ENCODE data around the gene RCC2.

The RCC2 gene

DNA sequence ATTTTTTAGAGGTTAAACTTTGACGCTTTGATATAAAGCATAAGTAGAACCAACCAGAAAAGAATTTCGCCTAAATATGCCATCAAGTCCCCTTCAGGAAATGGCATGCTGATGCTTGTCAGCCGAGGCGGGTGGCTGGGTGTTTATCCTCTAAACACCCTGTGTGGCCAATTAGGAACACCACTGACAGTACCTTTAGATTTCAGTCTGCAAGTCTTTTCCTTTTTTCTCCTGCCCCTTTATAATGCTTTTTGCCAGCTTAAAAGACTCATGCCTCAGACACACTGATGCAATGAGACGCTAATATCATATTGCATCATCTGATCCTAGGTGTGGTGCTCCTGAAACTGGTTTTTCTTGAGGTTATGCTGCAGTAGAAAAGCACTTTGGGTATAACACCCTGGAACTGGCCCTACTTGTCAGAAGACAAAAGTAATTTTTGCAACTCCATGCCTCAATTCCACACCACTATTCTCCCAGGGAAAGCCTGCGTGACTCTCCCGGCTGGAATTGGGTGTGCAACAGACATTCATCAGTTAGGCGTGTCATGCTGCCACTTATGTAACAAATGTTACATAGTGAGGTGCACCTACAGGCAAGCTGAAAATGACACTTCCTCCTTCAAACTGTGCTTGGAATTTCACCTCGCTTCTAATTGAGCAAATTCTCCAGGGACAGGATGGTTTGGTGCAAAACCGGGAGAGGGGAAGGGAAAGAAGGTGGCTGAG is 2.0 kb upstream of the RCC2 start:
- DNase-seq (ENCODE audit: low read depth): peak; percentile 98
- H3K4me3 ChIP-seq (ENCODE audit: low read length): peak overlapping the region; percentile 76
- peak; percentile 37 for TF ChIP-seq CTCF (IDR thresholded peaks at IDR 0.05; ENCODE audit: insufficient read depth, low read depth, low read length, missing control alignments)

GRCh38 chr1:17440827-17441168 is 1.3 kb upstream of the RCC2 start:
- H3K4me3 ChIP-seq (ENCODE audit: low read length): peak overlapping the region; percentile 76
- DNase-seq (ENCODE audit: low read depth): peak; percentile 55
- no peak for TF ChIP-seq CTCF (IDR thresholded peaks at IDR 0.05; ENCODE audit: insufficient read depth, low read depth, low read length, missing control alignments)

DNA sequence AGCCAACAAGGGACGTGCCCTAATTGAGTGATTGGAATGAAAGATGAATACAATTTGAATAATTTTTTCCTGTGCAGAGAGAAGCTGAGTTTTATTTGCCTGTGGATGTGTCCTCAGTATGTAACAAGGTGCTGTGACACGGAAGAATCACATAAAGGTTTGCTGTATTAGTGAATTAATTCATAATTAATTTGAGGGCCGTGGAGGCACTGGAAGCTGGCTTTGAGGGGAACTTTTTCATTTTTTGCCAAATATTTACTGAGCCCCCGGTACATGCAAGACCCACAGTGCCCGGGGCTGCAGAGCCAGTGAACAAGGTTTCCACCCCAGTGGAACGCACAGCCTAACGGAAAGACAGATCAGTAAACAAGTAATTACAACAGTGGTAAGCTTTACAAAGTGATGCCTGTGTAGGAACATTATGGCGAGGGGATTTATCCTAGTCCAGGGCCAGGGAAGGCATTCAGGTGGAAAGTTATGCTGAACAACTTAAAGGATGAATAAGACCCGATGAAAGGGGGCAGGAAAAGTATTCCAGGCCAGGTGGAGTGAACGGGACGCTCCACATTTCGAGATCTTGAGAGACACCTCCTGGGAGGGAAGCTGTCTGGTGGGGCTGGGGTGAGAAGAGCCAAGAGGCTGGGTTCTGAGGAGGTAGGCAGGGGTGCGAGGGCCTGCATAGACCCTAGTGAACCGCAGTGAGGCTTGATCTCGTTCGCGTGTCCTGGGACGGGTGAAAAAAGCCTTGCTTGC is 773 bp upstream of the RCC2 start:
- H3K4me3 ChIP-seq (ENCODE audit: low read length): peak overlapping the region; percentile 76
- no peak for TF ChIP-seq CTCF (IDR thresholded peaks at IDR 0.05; ENCODE audit: insufficient read depth, low read depth, low read length, missing control alignments)
- DNase-seq (ENCODE audit: low read depth): peak; percentile 32

- peak overlapping the region; percentile 64 for H3K4me3 ChIP-seq (ENCODE audit: low read length)
- peak; percentile 57 for DNase-seq (ENCODE audit: low read depth)
- TF ChIP-seq CTCF (IDR thresholded peaks at IDR 0.05; ENCODE audit: insufficient read depth, low read depth, low read length, missing control alignments): no peak
These were observed 893 bp downstream of the RCC2 start for GRCh38 chr1:17438318-17439249.

DNA sequence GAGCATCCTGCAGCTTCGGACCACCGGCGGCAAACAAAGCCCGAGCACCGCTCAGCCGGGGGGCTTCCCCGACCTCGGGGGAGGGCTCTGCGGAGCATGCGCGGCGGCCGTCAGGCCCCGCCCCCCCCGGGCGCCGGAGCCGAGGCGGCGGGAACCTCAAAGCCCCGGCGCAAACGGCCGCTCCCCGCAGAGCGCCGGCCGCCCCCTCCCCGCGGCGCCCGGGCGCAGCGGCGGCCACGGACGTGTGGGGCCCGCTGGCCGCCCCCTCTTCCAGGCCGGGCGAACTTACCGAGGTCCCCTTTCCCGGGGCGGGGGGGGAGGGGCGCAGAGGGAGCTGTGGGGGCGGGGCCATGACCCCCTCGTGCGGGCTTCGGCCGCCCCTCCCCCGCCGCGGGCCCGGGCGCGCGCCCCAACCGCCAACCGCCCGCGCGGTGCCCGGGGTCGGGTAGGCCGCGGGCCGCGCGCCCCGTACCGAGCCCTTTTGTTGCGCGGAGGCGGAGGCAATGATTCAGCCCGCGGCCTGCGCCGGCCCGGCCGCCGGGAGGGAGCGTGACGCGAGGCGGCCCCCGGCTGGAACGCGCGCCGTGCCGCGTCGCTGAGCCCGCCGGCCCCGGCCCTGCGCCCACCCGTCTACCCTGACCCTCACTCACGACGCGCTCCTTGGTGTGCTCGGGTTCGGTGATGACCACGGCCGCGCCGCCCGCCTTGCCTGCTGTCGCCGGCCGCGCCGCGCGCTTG is 1.7 kb downstream of the RCC2 start:
- H3K4me3 ChIP-seq (ENCODE audit: low read length): peak overlapping the region; percentile 64
- peak; percentile 52 for DNase-seq (ENCODE audit: low read depth)
- no peak for TF ChIP-seq CTCF (IDR thresholded peaks at IDR 0.05; ENCODE audit: insufficient read depth, low read depth, low read length, missing control alignments)

DNA sequence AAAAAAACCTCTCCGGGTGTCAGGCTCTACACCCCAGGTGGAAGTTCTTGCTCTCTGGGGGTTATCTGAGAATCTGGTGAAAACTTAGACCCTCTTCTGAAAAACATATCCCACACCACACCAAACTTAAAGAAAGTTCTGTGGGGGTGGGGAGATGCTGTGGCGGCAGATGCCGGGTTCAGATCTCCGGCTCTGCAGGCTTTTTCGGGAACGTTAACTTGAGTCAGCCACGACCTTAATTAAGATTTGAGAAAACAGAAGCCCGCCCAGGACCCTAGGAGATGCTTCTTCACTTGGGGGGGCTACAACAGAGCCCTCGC is 2.3 kb downstream of the RCC2 start:
- no peak for DNase-seq (ENCODE audit: low read depth)
- no peak for TF ChIP-seq CTCF (IDR thresholded peaks at IDR 0.05; ENCODE audit: insufficient read depth, low read depth, low read length, missing control alignments)

More for the DNA sequence above, 2.3 kb downstream of the RCC2 start:
- H3K4me3 ChIP-seq (ENCODE audit: low read length): peak overlapping the region; percentile 62

Measured in epithelial cell of esophagus (primary cell).